Ishikawa (cell line): ENCODE measurements around the gene GLDC.

ENCODE experiments used
- CEBPB ChIP-seq: IDR thresholded peaks from 2 replicates; pipeline ENCODE4 v1.6.1; 2012
- EP300 ChIP-seq: IDR thresholded peaks from 2 replicates; pipeline ENCODE4 v1.6.1; 2012; ENCODE audit warnings: borderline replicate concordance
- NFIC ChIP-seq: IDR thresholded peaks from 2 replicates; pipeline ENCODE4 v1.6.1; 2012
- RAD21 ChIP-seq: IDR thresholded peaks from 2 replicates; pipeline ENCODE4 v1.6.1; 2012; ENCODE audit warnings: low read depth
- TF ChIP-seq, protein P1 (sequence below): IDR thresholded peaks from 2 replicates; pipeline ENCODE4 v1.6.1; 2012
- TF ChIP-seq, protein P2 (sequence below): IDR thresholded peaks from 2 replicates; pipeline ENCODE4 v1.6.1; 2012; ENCODE audit warnings: low read depth, mild to moderate bottlenecking
- TF ChIP-seq, protein P3 (sequence below): IDR thresholded peaks from 2 replicates; pipeline ENCODE4 v1.6.1; 2012

DNA sequence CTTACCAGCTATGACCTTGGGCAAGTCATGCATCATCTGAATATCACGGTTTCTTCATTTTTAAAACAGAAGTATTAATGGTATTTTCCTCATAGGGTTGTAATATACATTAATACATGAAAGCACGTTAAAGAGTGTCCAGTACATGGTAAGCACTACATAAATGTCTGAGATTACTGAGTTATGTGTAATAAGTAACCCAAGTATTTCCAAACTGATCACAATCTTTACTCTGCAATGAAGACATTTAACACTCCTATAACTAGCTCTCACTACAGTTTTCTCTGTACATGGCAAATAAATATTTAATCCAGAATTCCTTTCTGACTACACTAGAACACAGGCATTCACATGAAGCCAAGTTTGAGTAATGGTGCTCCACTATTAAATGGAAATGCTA is 4.0 kb downstream of the GLDC start:
- TF ChIP-seq, protein P1, sequence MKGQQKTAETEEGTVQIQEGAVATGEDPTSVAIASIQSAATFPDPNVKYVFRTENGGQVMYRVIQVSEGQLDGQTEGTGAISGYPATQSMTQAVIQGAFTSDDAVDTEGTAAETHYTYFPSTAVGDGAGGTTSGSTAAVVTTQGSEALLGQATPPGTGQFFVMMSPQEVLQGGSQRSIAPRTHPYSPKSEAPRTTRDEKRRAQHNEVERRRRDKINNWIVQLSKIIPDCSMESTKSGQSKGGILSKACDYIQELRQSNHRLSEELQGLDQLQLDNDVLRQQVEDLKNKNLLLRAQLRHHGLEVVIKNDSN = no peak
- no peak for TF ChIP-seq RAD21
- TF ChIP-seq CEBPB = no peak
- TF ChIP-seq, protein P2, sequence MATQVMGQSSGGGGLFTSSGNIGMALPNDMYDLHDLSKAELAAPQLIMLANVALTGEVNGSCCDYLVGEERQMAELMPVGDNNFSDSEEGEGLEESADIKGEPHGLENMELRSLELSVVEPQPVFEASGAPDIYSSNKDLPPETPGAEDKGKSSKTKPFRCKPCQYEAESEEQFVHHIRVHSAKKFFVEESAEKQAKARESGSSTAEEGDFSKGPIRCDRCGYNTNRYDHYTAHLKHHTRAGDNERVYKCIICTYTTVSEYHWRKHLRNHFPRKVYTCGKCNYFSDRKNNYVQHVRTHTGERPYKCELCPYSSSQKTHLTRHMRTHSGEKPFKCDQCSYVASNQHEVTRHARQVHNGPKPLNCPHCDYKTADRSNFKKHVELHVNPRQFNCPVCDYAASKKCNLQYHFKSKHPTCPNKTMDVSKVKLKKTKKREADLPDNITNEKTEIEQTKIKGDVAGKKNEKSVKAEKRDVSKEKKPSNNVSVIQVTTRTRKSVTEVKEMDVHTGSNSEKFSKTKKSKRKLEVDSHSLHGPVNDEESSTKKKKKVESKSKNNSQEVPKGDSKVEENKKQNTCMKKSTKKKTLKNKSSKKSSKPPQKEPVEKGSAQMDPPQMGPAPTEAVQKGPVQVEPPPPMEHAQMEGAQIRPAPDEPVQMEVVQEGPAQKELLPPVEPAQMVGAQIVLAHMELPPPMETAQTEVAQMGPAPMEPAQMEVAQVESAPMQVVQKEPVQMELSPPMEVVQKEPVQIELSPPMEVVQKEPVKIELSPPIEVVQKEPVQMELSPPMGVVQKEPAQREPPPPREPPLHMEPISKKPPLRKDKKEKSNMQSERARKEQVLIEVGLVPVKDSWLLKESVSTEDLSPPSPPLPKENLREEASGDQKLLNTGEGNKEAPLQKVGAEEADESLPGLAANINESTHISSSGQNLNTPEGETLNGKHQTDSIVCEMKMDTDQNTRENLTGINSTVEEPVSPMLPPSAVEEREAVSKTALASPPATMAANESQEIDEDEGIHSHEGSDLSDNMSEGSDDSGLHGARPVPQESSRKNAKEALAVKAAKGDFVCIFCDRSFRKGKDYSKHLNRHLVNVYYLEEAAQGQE = no peak
- TF ChIP-seq, protein P3, sequence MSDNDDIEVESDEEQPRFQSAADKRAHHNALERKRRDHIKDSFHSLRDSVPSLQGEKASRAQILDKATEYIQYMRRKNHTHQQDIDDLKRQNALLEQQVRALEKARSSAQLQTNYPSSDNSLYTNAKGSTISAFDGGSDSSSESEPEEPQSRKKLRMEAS = no peak
- TF ChIP-seq EP300 = no peak
- no peak for TF ChIP-seq NFIC
